ENCODE data around the gene ATXN1. TPM values are rescaled to one million over a fixed set of nuclear protein-coding genes. Genes with fewer than 3 reads are reported as not detected.

ATXN1 gene
- total and polyA plus RNA-seq, 2 of the 8 experiments (the other 6 are each of a cell fraction or from before 2014, with no cell fraction given): 1.6 to 4.0 TPM

DNA sequence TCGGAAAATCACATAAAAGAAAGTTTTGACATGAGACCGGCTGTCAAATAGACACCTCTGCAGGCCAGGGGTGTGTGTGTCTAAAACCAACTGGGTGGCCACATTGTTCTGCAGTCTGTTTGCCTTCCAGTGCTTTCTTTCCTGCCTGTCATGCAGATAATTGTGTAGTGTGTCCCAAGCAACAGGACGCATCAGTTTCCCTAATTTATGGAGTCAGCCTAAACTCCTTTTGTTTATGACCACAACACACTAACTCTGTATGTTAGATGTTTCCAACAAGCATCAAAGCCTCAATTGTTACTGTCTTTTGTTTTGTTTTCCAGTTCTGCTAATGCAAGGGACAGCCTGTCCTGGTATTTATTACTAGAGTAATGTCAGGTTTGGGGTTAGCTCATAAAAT is 205.7 kb downstream of the ATXN1 start:
- no peaks in the 10 kb centered on the region for H3K79me1 ChIP-seq (ENCODE audit: low read depth, low read length)
- no peaks in the 10 kb centered on the region for H3K36me3 ChIP-seq (ENCODE audit: control insufficient read depth in 2 of 4, insufficient read depth in 4 of 4, low read length in 3 of 4)
- H3K18ac ChIP-seq (ENCODE audit: extremely low read depth, low read length): no peak overlapping the region
- no peak overlapping the region for H2BK15ac ChIP-seq (ENCODE audit: low read length)
- H2AFZ ChIP-seq (ENCODE audit: low read length): no peak overlapping the region
- DNase-seq (ENCODE audit: low read depth in 1 of 2, low spot score in 2 of 2) (no peak), FAIRE-seq (no peak)
- ChIA-PET CTCF (ENCODE audit: partially characterized antibody) (no interaction called here), POLR2A (ENCODE audit: partially characterized antibody) (no interaction called here)
- no peaks in the 10 kb centered on the region for H3K9me3 ChIP-seq (ENCODE audit: insufficient read depth in 2 of 2, low read depth in 1 of 2, low read length in 1 of 2)
- H3K56ac ChIP-seq (replicated peaks; ENCODE audit: insufficient read length, low read depth, low read length): no peak overlapping the region
- H3K27ac ChIP-seq (ENCODE audit: low read depth, low read length): no peak overlapping the region
- H2BK5ac ChIP-seq (ENCODE audit: low read depth, low read length): no peak overlapping the region
- WGBS, 2 experiments (ENCODE audit: extremely low coverage in 1 of 2, insufficient coverage in 1 of 2, insufficient read length in 1 of 2, insufficient replicate concordance in 2 of 2, low coverage in 1 of 2, low lambda C conversion rate in 2 of 2, missing lambda C conversion rate in 1 of 2): 85% methylated on average over 3 of the region's 3 CpGs; no CpG with 5 or more reads in 1 of the 2 experiments
- H4K20me1 ChIP-seq (replicated peaks in 1 of 2; ENCODE audit: control insufficient read depth in 1 of 2, insufficient read depth in 2 of 2, low read length in 2 of 2): peaks cover 0 to 2% of the 10 kb centered on the region in 2 experiments
- no peak overlapping the region for H3K23ac ChIP-seq (ENCODE audit: insufficient read length)
- H2BK20ac ChIP-seq (ENCODE audit: low read length): no peak overlapping the region
- no peak overlapping the region for H3K4me3 ChIP-seq (ENCODE audit: extremely low read depth in 1 of 4, insufficient read depth in 2 of 4, low read depth in 3 of 4, low read length in 4 of 4)
- no peak overlapping the region for H2BK12ac ChIP-seq (ENCODE audit: low read depth, low read length)
- no peak overlapping the region for H3K9ac ChIP-seq (replicated peaks in 1 of 4; ENCODE audit: extremely low read depth in 1 of 4, low read depth in 3 of 4, low read length in 3 of 4)
- no peaks in the 10 kb centered on the region for H3K79me2 ChIP-seq (ENCODE audit: control insufficient read depth in 1 of 2, insufficient read depth in 2 of 2, low read length in 2 of 2)
- H2AK5ac ChIP-seq (ENCODE audit: low read depth, low read length): no peak overlapping the region
- H4K5ac ChIP-seq (ENCODE audit: insufficient read length, low read depth, low read length): no peak overlapping the region
- no peak overlapping the region for H3K4ac ChIP-seq (replicated peaks; ENCODE audit: insufficient read length, low read depth, low read length)
- H2BK120ac ChIP-seq (replicated peaks; ENCODE audit: low read depth, low read length): no peak overlapping the region
- no peak overlapping the region for H4K8ac ChIP-seq (ENCODE audit: extremely low read depth, insufficient read depth, low read length)
- no peak overlapping the region for H3K4me2 ChIP-seq (ENCODE audit: insufficient read depth in 1 of 2, low read depth in 2 of 2, low read length in 2 of 2)
- no peaks in the 10 kb centered on the region for H3K4me1 ChIP-seq (replicated peaks in 1 of 4; ENCODE audit: control insufficient read depth in 3 of 4, insufficient read depth in 4 of 4, low read length in 3 of 4)
- no peaks in the 10 kb centered on the region for H3K23me2 ChIP-seq (ENCODE audit: low read depth, low read length)
- no peak overlapping the region for H3K14ac ChIP-seq (ENCODE audit: insufficient read length)
- no peaks in the 10 kb centered on the region for H3K27me3 ChIP-seq (replicated peaks in 1 of 4; ENCODE audit: control insufficient read depth in 3 of 4, extremely low read depth in 1 of 4, insufficient read depth in 3 of 4, low read length in 3 of 4)
- no peak overlapping the region for H4K91ac ChIP-seq (replicated peaks; ENCODE audit: insufficient read length, low read length)
- TF ChIP-seq TCF12 (IDR thresholded peaks at IDR 0.05; ENCODE audit: low read depth, low read length): no peak
- no peak for TF ChIP-seq SIRT6 (IDR thresholded peaks at IDR 0.05; ENCODE audit: low read length)
- TF ChIP-seq SP1 (IDR thresholded peaks at IDR 0.05; ENCODE audit: low read depth, low read length): no peak
- no peak for TF ChIP-seq SIX5 (IDR thresholded peaks at IDR 0.05; ENCODE audit: low read depth, low read length)
- TF ChIP-seq EZH2 (IDR thresholded peaks at IDR 0.05; ENCODE audit: low read depth, low read length, severe bottlenecking): no peak
- no peak for TF ChIP-seq ASH2L (IDR thresholded peaks at IDR 0.05; ENCODE audit: low read length)
- TF ChIP-seq MAFK (IDR thresholded peaks at IDR 0.05; ENCODE audit: low read depth, low read length): no peak
- TF ChIP-seq CHD2 (IDR thresholded peaks at IDR 0.05; ENCODE audit: low read length): no peak
- TF ChIP-seq TAF7 (optimal IDR thresholded peaks at IDR 0.05; ENCODE audit: borderline replicate concordance, low read depth, low read length): no peak
- TF ChIP-seq CEBPB (IDR thresholded peaks at IDR 0.05; ENCODE audit: low read depth, low read length): no peak
- TF ChIP-seq JUND (IDR thresholded peaks at IDR 0.05; ENCODE audit: low read length): no peak
- TF ChIP-seq, protein P1, sequence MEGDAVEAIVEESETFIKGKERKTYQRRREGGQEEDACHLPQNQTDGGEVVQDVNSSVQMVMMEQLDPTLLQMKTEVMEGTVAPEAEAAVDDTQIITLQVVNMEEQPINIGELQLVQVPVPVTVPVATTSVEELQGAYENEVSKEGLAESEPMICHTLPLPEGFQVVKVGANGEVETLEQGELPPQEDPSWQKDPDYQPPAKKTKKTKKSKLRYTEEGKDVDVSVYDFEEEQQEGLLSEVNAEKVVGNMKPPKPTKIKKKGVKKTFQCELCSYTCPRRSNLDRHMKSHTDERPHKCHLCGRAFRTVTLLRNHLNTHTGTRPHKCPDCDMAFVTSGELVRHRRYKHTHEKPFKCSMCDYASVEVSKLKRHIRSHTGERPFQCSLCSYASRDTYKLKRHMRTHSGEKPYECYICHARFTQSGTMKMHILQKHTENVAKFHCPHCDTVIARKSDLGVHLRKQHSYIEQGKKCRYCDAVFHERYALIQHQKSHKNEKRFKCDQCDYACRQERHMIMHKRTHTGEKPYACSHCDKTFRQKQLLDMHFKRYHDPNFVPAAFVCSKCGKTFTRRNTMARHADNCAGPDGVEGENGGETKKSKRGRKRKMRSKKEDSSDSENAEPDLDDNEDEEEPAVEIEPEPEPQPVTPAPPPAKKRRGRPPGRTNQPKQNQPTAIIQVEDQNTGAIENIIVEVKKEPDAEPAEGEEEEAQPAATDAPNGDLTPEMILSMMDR (IDR thresholded peaks at IDR 0.05; ENCODE audit: control extremely low read depth in 1 of 3, insufficient read depth in 1 of 3, low read depth in 1 of 3, low read length in 3 of 3): no peak
- TF ChIP-seq POLR2A (IDR thresholded peaks at IDR 0.05; ENCODE audit: control extremely low read depth in 1 of 2, low read depth in 2 of 2, low read length in 2 of 2): no peak
- TF ChIP-seq, protein P2, sequence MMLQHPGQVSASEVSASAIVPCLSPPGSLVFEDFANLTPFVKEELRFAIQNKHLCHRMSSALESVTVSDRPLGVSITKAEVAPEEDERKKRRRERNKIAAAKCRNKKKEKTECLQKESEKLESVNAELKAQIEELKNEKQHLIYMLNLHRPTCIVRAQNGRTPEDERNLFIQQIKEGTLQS (IDR thresholded peaks at IDR 0.05; ENCODE audit: insufficient read depth, low read depth, low read length): no peak
